ENCODE measurements around the gene CPPED1. TPM values are rescaled to one million over a fixed set of nuclear protein-coding genes. Genes with fewer than 3 reads are reported as not detected.

The CPPED1 gene
- total and polyA plus RNA-seq, 4 donors: 10.4 to 29.1 (median 23.0) TPM

- no peak overlapping the region for H3K9ac ChIP-seq (ENCODE audit: low read depth in 1 of 2, low read length in 2 of 2)
- WGBS: 96% methylated on average over 2 of the region's 2 CpGs
- H3K4me1 ChIP-seq (ENCODE audit: control insufficient read depth in 4 of 4, insufficient read depth in 4 of 4, low read length in 3 of 4): peaks cover 0 to 20% (median 13%) of the 10 kb centered on the region in 4 donors
- no peaks in the 10 kb centered on the region for H3K36me3 ChIP-seq (ENCODE audit: control insufficient read depth in 4 of 4, insufficient read depth in 3 of 4, low read depth in 1 of 4, low read length in 3 of 4)
- no peak overlapping the region for H3K27ac ChIP-seq (ENCODE audit: low read depth in 1 of 2, low read length in 2 of 2)
- no peak for TF ChIP-seq HNF4G (IDR thresholded peaks at IDR 0.05)
- no peak for TF ChIP-seq SP1 (IDR thresholded peaks at IDR 0.05)
- TF ChIP-seq HNF4A (conservative IDR thresholded peaks at IDR 0.05): no peak
- TF ChIP-seq CTCF (IDR thresholded peaks at IDR 0.05; ENCODE audit: low read depth, low read length, missing input control): no peak
- no peak for TF ChIP-seq FOXA2 (IDR thresholded peaks at IDR 0.05)
- no peak for TF ChIP-seq RAD21 (IDR thresholded peaks at IDR 0.05)
- no peak for TF ChIP-seq FOXA1 (IDR thresholded peaks at IDR 0.05)
- TF ChIP-seq RXRA (IDR thresholded peaks at IDR 0.05): no peak
- no peak for DNase-seq (ENCODE audit: low spot score)
- H3K27me3 ChIP-seq (ENCODE audit: control insufficient read depth in 4 of 4, insufficient read depth in 4 of 4, low read length in 3 of 4): no peaks in the 10 kb centered on the region
- H3K9me3 ChIP-seq (ENCODE audit: control insufficient read depth in 4 of 4, low read length in 3 of 4): no peaks in the 10 kb centered on the region
- no peak overlapping the region for H3K4me3 ChIP-seq (ENCODE audit: low read depth in 1 of 3, low read length in 3 of 3)
Measured at GRCh38 chr16:12649356-12649755, 154.3 kb downstream of the CPPED1 start.

- H3K36me3 ChIP-seq (ENCODE audit: control insufficient read depth in 4 of 4, insufficient read depth in 3 of 4, low read depth in 1 of 4, low read length in 3 of 4): no peaks in the 10 kb centered on the region
- no peak overlapping the region for H3K9ac ChIP-seq (ENCODE audit: low read depth in 1 of 2, low read length in 2 of 2)
- TF ChIP-seq REST (IDR thresholded peaks at IDR 0.05) (peak; percentile 55), FOXA1 (IDR thresholded peaks at IDR 0.05) (peak; percentile 81), EGR1 (IDR thresholded peaks at IDR 0.05; ENCODE audit: low read depth in 2 of 2) (peak in 1 of 2 donors; percentile 43), SP1 (IDR thresholded peaks at IDR 0.05) (peak; percentile 80), YY1 (IDR thresholded peaks at IDR 0.05) (peak; percentile 80), GABPA (IDR thresholded peaks at IDR 0.05 in 1 of 2, conservative IDR thresholded peaks at IDR 0.05 in 1 of 2) (peak in 1 of 2 donors; percentile 33), HNF4G (IDR thresholded peaks at IDR 0.05) (peak; percentile 59), ATF3 (IDR thresholded peaks at IDR 0.05) (no peak), TAF1 (conservative IDR thresholded peaks at IDR 0.05) (no peak), HNF4A (conservative IDR thresholded peaks at IDR 0.05) (peak; percentile 79 to 90), CTCF (IDR thresholded peaks at IDR 0.05; ENCODE audit: low read depth, low read length, missing input control) (no peak), NR2F2 (IDR thresholded peaks at IDR 0.05) (peak; percentile 92), MAX (IDR thresholded peaks at IDR 0.05) (peak; percentile 86), RXRA (IDR thresholded peaks at IDR 0.05) (peak; percentile 92 to 97), RAD21 (IDR thresholded peaks at IDR 0.05) (peak; percentile 58 to 63), ZBTB33 (IDR thresholded peaks at IDR 0.05) (peak; percentile 78), JUND (IDR thresholded peaks at IDR 0.05) (peak in 1 of 2 donors; percentile 79), FOXA2 (IDR thresholded peaks at IDR 0.05) (peak; percentile 57)
- no peaks in the 10 kb centered on the region for H3K9me3 ChIP-seq (ENCODE audit: control insufficient read depth in 4 of 4, low read length in 3 of 4)
- peaks cover 0 to 23% (median 16%) of the 10 kb centered on the region in 4 donors for H3K4me1 ChIP-seq (ENCODE audit: control insufficient read depth in 4 of 4, insufficient read depth in 4 of 4, low read length in 3 of 4)
- H3K4me3 ChIP-seq (ENCODE audit: low read depth in 1 of 3, low read length in 3 of 3): no peak overlapping the region
- no peaks in the 10 kb centered on the region for H3K27me3 ChIP-seq (ENCODE audit: control insufficient read depth in 4 of 4, insufficient read depth in 4 of 4, low read length in 3 of 4)
- H3K27ac ChIP-seq (ENCODE audit: low read depth in 1 of 2, low read length in 2 of 2): peak overlapping the region; percentile 25 to 49
- DNase-seq (ENCODE audit: low spot score): no peak
- WGBS: 21% methylated on average over 10 of the region's 10 CpGs
Measured at GRCh38 chr16:12646490-12647274, 157.0 kb downstream of the CPPED1 start.
